GM12865 (cell line): Measurements from ENCODE around the gene MARVELD2.

Experiments used
- DNase-seq: peaks from one replicate; pipeline ENCODE4 v3.0.0; 2010; ENCODE audit warnings: low read depth
- H3K4me3 ChIP-seq: 2 replicates; pipeline ENCODE4 v1.5.1; 2011; ENCODE audit warnings: mild to moderate bottlenecking, low read depth, low read length, control low read depth
- CTCF ChIP-seq: IDR thresholded peaks from 2 replicates; pipeline ENCODE4 v1.5.1; 2011; ENCODE audit warnings: low read length, control low read depth, low read depth, inconsistent platforms; ENCODE audit not compliant: insufficient read depth; ENCODE audit errors: missing control alignments

MARVELD2 gene

DNA sequence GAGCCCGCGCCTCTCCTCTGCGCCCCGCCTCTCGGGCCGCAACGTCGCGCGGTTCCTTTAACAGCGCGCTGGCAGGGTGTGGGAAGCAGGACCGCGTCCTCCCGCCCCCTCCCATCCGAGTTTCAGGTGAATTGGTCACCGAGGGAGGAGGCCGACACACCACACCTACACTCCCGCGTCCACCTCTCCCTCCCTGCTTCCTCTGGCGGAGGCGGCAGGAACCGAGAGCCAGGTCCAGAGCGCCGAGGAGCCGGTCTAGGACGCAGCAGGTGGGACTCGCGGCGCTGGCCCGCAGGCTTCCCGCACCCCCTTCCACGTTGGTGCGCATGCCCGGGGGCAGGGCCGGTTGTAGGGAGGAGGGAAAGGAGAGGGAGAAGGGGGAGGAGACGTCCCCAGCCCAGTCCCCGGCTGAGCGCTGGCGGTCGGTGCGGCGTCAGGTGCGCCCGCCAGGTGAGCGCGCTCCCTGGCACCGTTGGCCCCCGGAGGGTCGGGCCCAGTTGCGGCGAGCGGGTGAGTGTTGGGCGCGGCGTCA is 77.5 kb downstream of the MARVELD2 start, which contains the start of gene OCLN:
Gene OCLN (plus strand): TSS at position 400 of the 532 bp plus-strand sequence. CDS start 11,455 bp downstream, outside the sequence.
- peak within 1 kb of the TSS; percentile 85 for H3K4me3 ChIP-seq
- no peak for TF ChIP-seq CTCF
- DNase-seq, result peak; percentile 84

GRCh38 chr5:69492923-69493395 is 78.0 kb downstream of the MARVELD2 start:
- peak; percentile 74 for DNase-seq
- no peak for TF ChIP-seq CTCF
- H3K4me3 ChIP-seq, result peak overlapping the region; percentile 85

DNA sequence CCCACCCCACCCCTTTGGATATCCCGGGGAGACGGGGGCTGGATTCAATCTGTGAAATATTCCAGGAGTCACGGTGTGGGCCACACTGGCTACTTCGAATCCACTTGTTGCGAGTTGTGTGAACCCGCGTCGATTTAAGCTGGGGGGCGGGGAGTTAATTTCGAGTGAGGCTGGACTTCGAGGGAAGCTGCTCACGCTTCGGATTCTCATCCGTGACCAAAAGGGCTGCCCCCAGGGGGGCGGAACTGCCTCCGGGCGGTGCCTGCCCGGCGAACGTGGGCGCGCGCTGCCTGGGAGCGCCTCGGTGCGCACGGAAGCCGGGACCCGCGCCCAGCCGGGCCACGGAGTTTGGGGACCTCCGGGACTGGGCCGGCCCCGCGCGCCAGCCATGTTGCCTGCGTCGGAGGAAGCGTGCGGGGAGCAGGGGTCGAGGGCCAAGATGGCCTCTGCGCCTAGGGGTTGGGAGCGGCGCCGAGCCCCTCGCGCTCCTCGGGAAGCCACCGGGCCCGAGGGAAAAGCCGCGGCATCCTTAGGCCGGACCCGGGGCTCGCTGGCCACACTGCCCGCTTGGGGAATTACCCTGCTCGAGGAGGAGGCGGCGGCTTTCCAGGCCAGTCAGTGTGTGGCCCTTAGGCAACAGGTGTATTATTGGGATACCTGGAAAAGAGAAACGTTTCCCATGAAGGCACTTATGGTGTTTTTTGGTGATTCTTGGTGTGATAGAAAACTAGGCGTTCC is 78.6 kb downstream of the MARVELD2 start:
- peak overlapping the region; percentile 85 for H3K4me3 ChIP-seq
- no peak for TF ChIP-seq CTCF
- DNase-seq, result peak; percentile 81
